HG03097 (cell line): ENCODE measurements around the gene CPT1B.
"Not testable (repeated sequence)": the region's sequence is repeated elsewhere in the genome, so short reads cannot be mapped to it uniquely, and the experiment has no call there.

Experiments
- ATAC-seq: cut with Tn5 transposase; IDR thresholded peaks from one replicate; pipeline ENCODE4 v1.9.1; 2021; ENCODE audit not compliant: unreplicated experiment, low FRiP score

CPT1B gene

GRCh38 chr22:50520826-50521453 is 57.3 kb downstream of the CPT1B start:
- no peak for ATAC-seq

GRCh38 chr22:50520184-50520583 is 58.0 kb downstream of the CPT1B start:
- not testable (repeated sequence) for ATAC-seq

- ATAC-seq = no peak
These were observed 59.1 kb downstream of the CPT1B start for GRCh38 chr22:50519151-50519550.
